ENCODE results near the gene GLRB. TPM values are rescaled to one million over a fixed set of nuclear protein-coding genes. Genes with fewer than 3 reads are reported as not detected.
"Not testable (repeated sequence)": the region's sequence is repeated elsewhere in the genome, so short reads cannot be mapped to it uniquely, and the experiment has no call there.

The GLRB gene
- total RNA-seq, 4 donors from 2014 or later: 0.79 to 4.3 (median 3.0) TPM

- DNase-seq (ENCODE audit: low spot score) (no peak), ATAC-seq (ENCODE audit: low FRiP score) (no peak)
- no peak for TF ChIP-seq CTCF (IDR thresholded peaks at IDR 0.05)
Measured at GRCh38 chr4:157170321-157170720, 94.4 kb downstream of the GLRB start.

DNA sequence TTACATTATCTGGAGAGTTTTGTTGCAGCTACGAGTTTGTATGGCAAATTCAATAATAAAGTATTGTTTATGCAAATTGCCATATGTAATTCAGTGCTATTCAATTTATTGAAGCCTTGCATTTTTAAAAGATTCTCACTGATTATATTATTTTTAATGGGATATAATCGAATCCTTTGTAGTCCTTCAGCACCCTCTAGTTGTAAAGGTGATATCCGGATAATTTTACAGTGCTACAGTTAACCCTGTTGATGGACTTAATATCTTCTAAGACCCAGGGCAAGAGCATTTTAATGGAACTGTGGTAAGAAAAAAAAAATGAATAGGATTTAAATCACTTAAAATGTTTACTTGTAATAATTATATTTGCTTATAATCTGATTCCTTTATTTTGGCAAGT lies 96.1 kb downstream of the GLRB start:
- ATAC-seq (ENCODE audit: low FRiP score) (no peak), DNase-seq (ENCODE audit: low spot score) (no peak)
- TF ChIP-seq CTCF (IDR thresholded peaks at IDR 0.05): no peak

GRCh38 chr4:157180268-157180667 lies 104.3 kb downstream of the GLRB start:
- not testable (repeated sequence) for ATAC-seq (ENCODE audit: low FRiP score); DNase-seq (ENCODE audit: low spot score)

DNA sequence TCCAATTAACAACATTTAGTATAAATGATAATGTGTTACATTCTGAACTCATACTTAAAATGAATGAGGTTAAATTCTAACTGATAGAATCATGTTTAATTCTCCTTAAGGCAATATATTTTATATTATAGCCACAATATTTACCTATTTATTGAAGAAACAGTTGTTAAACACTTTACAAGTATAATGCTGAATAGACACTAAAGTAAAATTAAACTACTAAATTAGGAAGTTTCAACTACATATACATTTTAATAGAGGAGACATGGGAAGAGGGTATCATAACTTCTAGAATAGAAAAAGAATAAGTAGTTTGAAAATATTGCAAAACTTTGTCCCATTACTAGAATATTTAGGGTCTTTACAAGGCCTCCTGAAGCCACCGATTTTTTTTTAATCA lies 108.3 kb downstream of the GLRB start:
- DNase-seq (ENCODE audit: low spot score) (no peak), ATAC-seq (ENCODE audit: low FRiP score) (no peak)
- no peak for TF ChIP-seq CTCF (IDR thresholded peaks at IDR 0.05)

DNA sequence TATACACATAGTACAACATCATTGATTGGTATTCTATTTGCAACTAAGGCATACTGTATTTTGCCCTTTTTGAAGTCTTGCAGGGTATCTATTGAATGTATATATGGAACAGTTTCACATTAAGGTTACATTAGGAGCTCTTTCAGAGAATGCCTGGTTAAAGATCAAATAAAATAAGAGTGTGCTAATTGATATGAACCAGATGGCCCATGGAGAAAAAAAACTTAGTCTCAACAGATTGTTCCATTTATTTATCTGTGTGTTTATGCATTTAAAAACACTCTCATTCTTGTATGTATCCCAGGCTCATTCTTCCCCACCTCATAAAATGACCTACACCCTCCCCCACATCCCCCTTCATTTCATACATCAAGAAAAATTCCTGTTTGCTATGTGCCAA lies 109.4 kb downstream of the GLRB start:
- no peak for TF ChIP-seq CTCF (IDR thresholded peaks at IDR 0.05)
- ATAC-seq (ENCODE audit: low FRiP score): no peak
- DNase-seq (ENCODE audit: low spot score): no peak

DNA sequence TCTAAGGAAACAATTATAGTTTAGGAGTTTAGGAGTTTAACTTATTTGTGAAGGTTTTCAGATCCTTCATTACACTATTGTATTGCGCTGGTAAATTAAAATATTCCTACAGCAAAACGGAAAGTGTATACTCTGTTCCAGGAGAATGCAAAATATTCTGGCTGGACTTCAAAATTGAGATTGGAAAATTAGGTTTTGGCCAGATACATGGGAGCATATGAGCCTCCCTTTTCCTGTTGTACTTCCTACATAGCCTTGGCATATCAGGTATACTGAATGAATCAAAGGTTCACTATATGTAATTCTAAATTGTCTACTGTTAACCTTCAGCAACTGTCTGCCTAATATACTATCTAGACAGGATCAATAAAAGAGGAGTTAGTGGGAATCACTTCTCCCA lies 119.4 kb downstream of the GLRB start:
- TF ChIP-seq CTCF (IDR thresholded peaks at IDR 0.05): no peak
- no peak for DNase-seq (ENCODE audit: low spot score)
- ATAC-seq (ENCODE audit: low FRiP score): no peak

DNA sequence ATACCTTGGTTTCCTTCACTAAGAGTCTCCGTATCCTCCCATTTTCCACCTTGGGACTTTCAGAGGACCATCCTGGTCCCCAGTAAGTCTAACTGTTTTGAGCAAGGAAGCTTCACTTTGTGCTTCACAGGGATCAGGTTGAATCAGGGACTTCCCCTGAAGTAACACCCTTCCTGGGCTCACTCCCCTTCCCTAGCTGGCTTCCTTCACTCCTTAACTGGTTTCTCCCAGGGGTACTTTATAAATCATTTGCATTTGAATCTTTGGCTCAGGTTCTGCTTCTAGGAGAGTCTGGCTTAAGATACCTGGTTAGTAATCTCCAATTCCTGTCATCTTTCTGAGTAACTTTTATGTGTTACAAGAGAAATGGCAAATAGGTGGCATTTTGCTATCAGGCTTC lies 120.1 kb downstream of the GLRB start:
- TF ChIP-seq CTCF (IDR thresholded peaks at IDR 0.05): no peak
- DNase-seq (ENCODE audit: low spot score): no peak
- no peak for ATAC-seq (ENCODE audit: low FRiP score)

DNA sequence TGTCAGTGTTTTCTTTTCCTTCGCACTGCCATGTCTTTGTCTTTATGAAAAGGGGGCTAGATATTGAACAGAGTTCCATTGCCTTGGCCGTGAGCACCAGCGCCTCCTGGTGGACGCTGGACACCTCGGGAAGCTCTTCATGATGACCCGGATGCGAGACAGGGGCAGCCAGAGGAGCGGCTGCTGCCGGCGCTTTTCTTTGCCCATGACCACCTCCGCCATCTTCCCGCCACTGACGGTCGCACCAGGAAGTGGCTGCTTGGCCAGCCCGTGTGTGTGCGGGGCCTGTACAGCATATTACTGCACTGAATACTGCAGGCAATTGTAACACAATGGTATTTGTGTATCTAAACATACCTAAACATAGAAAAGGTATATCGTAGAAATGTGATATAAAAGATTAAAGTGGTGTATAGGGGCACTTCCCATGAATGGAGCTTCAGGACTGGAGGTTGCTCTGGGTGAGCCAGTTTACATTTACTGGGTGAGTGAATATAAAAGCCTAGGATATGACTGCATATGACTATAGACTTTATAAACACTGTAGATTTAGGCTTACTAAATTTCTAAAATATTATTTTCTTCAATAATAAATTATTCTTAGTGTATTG lies 128.8 kb downstream of the GLRB start:
- no peak for ATAC-seq (ENCODE audit: low FRiP score)
- no peak for DNase-seq (ENCODE audit: low spot score)
- no peak for TF ChIP-seq CTCF (IDR thresholded peaks at IDR 0.05)
